Stimulated activated CD4-positive, alpha-beta T cell treated with anti-CD3 and anti-CD28 coated beads, Interleukin-2, amount 100 ng/mL, for 24 hours (primary cell): ENCODE measurements around the gene SLC39A9.

Experiments used
- DNase-seq, 2 donors: peaks; one replicate each; pipeline ENCODE4 v3.0.0-alpha.2; 2020

Gene SLC39A9

DNA sequence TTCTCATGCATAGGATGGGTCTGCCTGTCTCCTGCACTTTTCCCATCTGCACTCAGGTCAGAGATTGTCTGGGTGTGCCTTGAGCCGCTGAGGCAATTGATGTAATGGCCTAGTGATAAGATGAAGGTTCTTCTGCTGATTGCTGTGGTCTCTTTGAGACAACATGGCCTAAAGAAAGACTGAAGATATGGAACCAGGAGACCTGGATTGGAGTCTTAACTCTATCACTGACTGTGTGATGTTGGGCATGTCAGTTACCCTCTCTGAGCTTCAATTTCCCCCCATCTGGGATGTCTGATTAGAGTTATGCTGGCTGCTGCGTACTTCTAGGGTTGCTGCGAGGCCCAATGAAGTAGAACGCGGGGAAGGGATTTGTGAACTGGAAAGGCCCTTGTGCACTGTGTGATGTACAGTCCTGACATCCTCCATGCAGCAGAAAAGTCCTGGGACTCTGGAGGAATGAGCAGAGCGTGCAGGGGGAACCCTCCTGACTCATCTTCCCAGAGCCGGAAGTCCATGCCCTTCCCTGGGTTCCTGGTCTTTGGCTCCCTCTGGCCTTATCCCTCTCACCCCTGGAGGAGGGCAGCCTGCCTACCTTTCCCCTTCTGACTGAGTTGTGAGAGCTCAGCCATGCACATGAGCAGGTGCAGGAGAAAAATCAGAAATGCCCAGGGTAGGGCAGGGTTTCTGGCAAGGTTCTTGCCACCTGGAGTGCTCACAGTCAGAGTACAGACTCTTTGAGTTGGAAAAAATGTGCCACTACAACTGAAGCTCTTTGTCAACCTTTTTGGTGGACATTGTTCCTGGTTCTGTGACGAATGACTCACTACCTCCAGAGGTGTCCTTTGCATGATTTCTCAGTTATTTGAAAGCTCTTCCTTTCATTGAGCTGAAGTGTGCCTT lies 107.1 kb downstream of the SLC39A9 start:
- no peak for DNase-seq

DNA sequence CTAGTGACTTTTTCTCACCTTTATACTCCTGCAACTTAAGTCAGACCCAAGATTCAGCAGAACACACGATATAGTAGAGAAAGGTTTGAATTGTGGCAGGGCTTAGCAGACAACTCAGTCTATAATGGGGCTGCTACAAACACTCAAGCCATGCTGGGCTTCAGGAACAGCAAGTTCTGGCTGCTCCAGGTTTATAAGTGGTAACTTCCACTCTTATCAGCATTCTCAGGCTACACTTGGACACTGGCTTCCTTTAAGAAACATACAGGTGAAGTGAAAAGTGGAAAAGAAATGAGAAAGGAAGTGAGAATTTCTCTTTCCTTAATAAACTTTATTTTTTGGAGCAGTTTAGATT lies 107.7 kb downstream of the SLC39A9 start:
- DNase-seq, result no peak
